Measurements from ENCODE around the gene PGM1.

Gene PGM1

DNA sequence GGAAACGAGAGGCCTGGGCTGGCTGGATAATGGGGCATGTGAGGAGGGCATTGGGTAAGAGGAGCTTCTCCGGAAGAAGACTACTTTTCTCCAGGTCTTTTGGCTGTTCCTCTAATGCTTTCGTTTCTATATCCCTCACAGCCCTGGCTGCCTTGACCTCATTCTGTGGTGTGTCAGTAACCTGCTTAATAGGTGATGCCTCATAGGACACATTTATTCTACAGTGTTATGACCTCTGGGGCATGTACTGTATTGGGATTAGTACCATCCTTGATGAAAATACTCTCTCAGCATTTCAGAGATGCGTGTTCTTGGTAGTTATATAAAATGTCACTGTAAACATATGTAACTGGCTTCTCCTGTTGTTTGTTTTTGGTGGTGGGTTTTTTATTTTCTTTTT is 40.1 kb downstream of the PGM1 start:
- DNase-seq (ENCODE audit: low read depth in 3 of 3) = no peak

DNA sequence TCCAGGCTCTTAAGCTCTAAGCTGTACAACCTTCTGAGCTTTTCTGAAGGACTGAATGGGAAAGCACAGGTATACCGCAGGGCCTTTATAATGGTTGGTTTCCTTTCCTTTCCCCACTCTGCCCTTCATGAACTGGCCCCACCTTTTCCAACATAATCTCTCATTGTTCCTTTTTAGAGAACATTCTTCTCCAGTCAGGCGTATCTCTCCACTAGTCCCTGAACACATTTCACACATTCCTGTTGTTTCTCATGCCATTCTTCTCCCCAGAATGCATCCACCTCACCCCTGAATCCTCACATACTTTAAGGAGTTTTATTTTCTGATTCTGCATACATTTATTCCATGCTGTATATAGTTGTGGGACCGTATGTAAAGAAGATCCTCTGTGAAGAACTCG is 41.3 kb downstream of the PGM1 start:
- no peak for DNase-seq (ENCODE audit: low read depth in 3 of 3)

- no peak for DNase-seq (ENCODE audit: low read depth in 3 of 3)
Observed at GRCh38 chr1:63635681-63636080, 42.5 kb downstream of the PGM1 start.

DNA sequence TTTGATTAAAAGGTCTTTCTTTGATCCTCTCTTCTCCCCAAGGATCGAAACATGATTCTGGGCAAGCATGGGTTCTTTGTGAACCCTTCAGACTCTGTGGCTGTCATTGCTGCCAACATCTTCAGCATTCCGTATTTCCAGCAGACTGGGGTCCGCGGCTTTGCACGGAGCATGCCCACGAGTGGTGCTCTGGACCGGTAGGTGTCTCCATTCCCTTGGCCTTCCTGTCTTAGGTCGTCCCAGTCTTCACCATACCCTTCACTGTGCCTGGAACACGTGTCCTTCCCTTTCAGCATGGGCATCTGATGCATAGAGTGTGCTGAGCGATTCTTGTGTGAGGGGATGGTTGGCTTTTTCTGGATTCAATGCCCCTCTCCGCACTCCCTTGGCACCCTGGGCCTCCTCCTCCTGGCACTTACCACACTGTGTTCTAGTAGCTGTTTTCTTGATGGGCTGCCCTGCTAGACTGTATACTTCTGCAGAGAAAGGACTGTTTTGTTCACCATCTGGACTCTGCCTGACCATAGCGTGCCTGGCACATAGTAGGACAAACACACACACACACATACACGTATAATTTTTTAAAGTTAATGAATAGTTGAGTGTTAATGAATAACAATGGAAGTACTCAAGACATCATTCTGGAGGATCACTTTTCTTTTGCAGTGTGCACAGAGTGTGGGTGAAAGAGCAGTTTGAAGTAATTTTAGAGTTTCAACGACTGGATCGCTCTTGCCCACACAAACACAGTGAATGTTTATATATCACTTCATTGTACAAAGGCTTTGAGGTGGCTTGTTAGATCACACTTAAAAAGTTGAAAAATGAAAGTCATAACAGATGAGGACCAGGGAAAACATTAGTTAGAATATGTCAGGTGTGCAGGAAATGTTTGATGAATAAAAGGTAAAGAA is 43.2 kb downstream of the PGM1 start:
- no peak for DNase-seq (ENCODE audit: low read depth in 3 of 3)

DNA sequence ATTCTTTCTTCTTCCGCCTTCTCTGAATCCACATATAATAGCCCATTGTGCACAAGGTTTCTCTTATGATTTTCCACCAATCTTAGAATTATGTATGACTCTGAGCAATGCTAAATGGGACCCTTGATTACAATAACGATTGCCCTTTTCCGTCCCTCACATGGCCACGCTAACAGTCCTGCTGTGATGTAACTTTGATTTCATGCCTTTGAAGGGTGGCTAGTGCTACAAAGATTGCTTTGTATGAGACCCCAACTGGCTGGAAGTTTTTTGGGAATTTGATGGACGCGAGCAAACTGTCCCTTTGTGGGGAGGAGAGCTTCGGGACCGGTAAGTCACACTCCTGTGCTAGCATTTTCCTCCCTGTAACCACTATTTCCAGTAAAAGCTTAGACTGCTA is 45.3 kb downstream of the PGM1 start:
- no peak for DNase-seq (ENCODE audit: low read depth in 3 of 3)

GRCh38 chr1:63638875-63639274 is 45.7 kb downstream of the PGM1 start:
- DNase-seq (ENCODE audit: low read depth in 3 of 3) = no peak

DNA sequence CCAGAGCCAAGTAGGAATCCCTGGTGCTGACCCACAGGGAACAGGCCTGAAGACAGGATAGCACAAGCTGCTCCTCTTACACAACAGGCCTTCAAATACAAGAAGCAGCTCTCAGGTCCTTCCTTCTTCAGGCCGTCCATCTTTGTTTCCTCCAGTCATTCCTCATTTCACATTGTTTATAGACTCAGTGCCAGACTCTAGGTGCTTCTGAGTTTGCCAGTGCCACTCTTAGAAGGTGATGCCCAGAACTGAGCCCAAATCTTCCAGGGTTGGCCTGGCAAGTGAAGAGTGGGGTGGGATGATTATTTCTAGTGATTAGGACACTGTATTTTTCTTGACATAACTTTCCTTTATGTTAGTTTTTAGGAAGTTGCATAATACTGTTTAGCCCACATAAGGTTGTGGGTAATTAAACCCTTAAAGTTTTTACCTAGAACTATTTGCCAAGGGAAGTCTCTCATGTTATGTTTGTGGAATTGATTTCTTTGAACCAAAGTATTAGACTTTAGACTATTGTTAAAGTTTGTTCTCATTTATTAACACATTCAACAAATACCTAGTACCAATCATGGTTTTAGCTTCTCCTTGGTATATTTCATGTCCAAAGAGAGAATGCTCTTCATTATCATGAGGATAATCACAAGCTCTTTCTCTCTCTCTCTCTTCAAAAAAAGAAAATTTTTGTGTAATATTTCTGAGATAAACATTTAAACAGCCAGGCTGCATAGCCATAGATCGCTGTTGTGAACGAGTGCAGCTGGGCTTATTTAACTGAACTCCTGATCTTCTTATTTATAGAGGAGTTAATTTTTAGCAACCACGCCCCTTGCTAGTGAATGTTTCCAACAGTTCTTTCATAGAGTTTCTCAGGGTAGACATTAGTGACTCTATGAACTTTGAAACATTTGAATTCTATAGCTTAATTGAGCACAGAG is 47.7 kb downstream of the PGM1 start:
- DNase-seq (ENCODE audit: low read depth in 3 of 3) = no peak

GRCh38 chr1:63641615-63642014 is 48.4 kb downstream of the PGM1 start:
- DNase-seq (ENCODE audit: low read depth in 3 of 3) = no peak

DNA sequence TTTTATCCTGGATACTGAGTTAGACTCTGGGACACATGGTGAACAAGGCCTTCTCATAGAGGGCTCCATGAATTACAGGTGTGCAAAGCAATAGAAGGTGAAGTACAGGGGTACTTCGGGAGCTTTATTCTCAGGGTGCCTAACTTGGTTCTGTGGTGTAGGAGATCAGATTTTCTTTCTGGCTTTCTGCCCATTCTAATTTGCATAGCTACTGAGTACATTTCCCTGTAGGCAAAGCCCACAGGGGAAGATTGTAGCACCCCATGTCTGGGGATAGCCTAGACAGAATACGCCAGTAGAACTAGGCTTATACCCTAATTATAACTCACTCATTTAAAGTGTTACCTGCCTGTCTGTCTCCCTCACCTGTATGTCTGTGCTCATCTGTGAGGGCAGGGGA is 49.7 kb downstream of the PGM1 start:
- no peak for DNase-seq (ENCODE audit: low read depth in 3 of 3)

GRCh38 chr1:63643517-63643916 is 50.3 kb downstream of the PGM1 start:
- DNase-seq (ENCODE audit: low read depth in 3 of 3) = no peak

DNA sequence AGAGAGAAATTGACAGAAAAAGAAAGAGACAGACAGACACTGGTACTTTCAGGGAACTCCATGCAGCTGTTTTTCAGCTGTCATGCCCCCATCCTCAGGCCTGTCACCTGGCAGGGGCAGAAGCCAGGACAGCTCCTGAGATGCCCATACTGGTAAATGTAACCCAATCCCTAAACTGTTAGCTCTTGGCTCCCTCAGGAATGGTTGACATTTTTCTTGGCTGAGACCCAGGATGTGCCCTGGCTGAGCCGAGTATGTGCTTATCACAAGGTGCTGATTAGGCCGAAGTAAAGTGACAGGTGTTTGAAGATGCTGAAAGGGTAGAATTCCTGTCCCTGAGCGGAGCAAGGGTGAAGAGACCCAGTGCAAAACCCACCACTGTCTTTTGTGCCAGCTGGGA is 50.7 kb downstream of the PGM1 start:
- no peak for DNase-seq (ENCODE audit: low read depth in 3 of 3)

DNA sequence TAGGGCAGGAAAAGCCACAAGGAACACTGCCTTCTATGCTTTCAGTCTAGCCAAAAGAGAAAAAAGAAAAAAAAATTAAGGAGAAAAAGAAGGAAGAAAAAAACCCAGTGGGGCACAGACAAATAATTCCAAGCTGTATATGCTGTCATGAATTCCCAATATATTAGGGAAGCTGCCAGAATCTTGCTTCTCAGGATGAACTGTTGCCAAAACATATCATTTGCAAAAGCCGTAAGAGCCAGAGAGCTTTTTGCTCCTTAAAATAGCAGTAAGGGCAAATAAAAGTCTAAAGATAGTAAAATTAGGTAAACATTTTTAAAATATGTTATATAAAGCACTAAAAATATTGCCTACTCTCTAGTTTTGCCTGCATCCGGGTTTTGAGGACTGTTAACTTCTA is 52.1 kb downstream of the PGM1 start:
- no peak for DNase-seq (ENCODE audit: low read depth in 3 of 3)

DNA sequence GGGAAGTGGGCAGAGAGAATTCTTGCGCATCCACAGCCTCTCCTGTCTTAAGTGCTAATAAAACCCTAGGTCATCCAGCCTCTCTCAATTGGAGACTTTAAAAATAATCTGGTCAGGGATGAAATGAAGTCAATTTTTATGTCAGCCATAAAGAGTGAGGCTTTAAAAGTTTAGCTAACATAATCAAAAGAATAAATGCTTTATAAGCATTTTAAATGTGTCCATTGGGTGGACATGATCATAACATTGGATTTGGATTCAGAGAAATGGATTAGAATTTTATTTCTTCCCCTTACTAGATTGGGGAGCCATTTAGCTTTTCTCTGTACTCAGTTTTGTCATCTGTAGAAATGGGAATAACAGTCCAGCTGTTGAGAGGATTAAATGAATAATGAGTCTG is 55.5 kb downstream of the PGM1 start:
- DNase-seq (ENCODE audit: low read depth in 3 of 3) = no peak

GRCh38 chr1:63651161-63651701 is 58.0 kb downstream of the PGM1 start:
- no peak for DNase-seq (ENCODE audit: low read depth in 3 of 3)

DNA sequence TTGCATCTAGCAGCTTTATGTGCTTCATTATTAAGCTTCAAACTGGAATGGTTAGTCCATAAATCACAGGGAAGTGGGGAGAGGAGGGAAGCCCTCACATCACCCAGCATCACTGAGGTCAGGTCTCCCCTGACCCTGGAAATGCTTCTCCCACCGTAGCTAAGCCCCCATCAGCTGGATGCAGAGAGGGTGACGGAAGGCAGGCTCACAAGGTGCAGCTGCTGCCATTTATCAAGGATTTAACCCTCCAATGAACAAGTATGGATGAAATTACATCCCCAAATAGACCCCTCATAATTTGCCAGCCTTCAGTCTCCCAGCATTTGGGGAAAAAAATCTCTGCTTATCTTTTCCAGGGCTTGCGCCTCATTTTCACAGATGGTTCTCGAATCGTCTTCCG is 60.8 kb downstream of the PGM1 start:
- DNase-seq (ENCODE audit: low read depth in 3 of 3) = no peak

DNA sequence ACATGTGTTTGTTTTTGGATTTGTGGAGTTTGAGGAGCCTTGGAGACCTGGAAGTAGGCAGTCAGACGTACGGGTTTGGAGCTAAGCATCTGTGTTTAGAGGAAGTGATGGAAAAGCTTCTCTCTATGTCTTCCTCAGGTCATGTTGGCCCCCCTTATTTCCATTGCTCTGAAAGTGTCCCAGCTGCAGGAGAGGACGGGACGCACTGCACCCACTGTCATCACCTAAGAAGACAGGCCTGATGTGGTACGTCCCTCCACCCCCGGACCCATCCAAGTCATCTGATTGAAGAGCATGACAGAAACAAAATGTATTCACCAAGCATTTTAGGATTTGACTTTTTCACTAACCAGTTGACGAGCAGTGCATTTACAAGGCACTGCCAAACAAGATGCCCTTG is 66.2 kb downstream of the PGM1 start:
- DNase-seq (ENCODE audit: low read depth in 3 of 3) = no peak

GRCh38 chr1:63662056-63662836 is 69.0 kb downstream of the PGM1 start:
- DNase-seq (ENCODE audit: low read depth in 3 of 3) = no peak

DNA sequence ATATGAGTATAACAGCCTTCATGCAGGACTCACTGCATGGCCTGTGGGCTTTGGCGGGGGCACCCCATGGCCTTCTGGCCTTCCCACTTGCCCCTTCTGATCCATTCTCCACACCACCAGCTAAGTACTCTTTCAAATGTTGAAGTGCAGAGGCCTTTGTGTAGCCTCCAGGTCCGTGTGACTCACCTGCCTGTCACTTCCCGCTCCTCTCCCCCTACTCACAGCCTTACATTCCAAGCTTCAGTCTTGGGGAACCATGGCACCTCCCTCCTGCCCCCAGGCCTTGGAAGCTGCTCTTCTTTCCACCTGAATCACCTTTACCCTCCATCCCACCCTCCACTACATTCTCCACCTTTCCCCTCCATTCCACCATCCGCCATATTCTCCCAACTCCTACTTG is 69.6 kb downstream of the PGM1 start:
- no peak for DNase-seq (ENCODE audit: low read depth in 3 of 3)

DNA sequence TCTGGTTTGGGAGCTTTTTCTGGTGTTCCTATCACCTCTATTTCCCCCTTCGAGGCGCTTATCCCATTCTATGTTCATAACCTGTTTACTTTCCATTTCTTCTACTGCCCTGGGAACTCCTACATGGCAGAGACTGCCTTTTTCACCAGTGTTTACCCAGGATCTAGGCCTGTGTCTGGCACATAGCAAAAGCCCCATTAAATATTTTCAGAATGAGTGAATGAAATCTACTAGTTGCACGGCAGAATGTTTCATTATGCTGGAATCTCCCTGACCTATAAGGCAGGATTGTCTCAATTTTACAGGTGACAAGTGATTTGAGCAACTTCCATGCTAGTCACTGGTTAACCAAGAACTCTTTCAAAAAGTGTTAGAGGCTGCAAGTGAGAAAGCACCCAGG is 70.1 kb downstream of the PGM1 start:
- no peak for DNase-seq (ENCODE audit: low read depth in 3 of 3)

DNA sequence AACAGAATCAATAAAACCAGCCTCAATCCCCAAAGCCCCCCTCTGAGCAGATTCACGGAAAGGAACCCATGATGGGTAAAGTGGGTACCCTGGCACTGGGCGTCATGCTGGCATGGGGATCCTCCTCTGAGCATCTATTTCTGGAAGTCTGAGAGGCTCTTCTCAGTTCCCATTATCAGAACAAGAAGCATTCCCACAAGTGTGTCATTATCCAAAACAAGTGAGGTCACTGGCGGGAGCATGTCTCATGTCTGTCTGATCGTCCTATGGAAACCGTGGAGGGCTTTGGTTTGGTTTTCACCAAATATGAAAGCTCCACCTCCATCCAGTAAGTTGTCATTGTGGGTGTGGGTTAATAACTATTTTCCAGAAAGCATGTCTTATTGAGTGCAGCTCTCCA is 70.7 kb downstream of the PGM1 start:
- no peak for DNase-seq (ENCODE audit: low read depth in 3 of 3)

DNA sequence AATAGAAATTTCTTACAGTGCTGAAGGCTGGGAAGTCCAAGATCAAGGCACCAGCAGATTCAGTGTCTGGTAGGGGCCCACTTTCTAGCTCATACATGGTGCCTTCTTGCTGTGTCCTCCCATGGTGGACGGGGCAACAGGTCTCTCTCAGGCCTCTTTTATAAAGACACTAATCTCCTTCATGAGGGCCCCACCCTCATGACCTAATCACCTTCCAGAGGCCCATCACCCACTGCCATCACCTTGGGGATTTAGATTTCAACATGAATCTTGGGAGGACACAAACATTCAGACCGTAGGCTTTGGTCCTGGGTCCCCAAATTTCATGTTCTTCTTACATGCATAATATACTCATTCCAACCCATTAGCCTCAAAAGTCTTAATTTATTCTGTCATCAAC is 71.5 kb downstream of the PGM1 start:
- DNase-seq (ENCODE audit: low read depth in 3 of 3) = no peak

DNA sequence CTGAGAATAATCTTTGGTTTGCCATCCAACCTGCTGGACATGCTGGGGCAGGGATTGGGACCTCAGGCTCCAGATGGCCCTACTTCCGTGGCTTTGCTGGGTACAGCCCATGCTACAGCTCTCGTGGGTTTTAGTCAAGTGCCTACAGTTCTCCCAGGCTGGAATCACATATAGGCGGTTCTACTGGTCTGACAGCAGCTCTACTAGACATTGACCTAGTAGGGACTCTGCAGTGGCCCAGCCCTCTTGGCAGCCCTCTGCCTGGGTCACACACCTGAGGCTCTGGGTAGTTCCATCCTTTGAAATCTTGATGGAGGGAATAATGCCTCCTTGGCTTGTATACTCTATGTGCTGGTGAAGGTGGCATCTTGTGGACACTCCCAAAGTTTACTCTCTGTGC is 72.2 kb downstream of the PGM1 start:
- no peak for DNase-seq (ENCODE audit: low read depth in 3 of 3)
